HCT116 (cell line): ENCODE data around the gene TPM2.

ENCODE experiments used
- ATF3 ChIP-seq: IDR thresholded peaks from 2 replicates; pipeline ENCODE4 v1.6.1; 2012
- ELF1 ChIP-seq: IDR thresholded peaks from 2 replicates; pipeline ENCODE4 v1.6.1; 2012; ENCODE audit warnings: low read depth, borderline replicate concordance
- EZH2 ChIP-seq: fragments of 200-600 bp; sonication (generic); IDR thresholded peaks from 2 replicates; pipeline ENCODE4 v1.6.1; 2017; ENCODE audit warnings: antibody characterized with exemption, mixed run types
- POLR2AphosphoS5 ChIP-seq: IDR thresholded peaks from 2 replicates; pipeline ENCODE4 v1.6.1; 2011; ENCODE audit warnings: mild to moderate bottlenecking, low read depth, low read length, moderate library complexity
- SRF ChIP-seq: IDR thresholded peaks from 2 replicates; pipeline ENCODE4 v1.6.1; 2012; ENCODE audit warnings: low read depth
- ZNF274 ChIP-seq: fragments of 200-500 bp; sonication (Bioruptor generic); IDR thresholded peaks from 2 replicates; pipeline ENCODE4 v1.6.1; 2014; ENCODE audit warnings: mild to moderate bottlenecking, low read depth, low read length, inconsistent platforms
- TF ChIP-seq, protein P1 (sequence below), 3 experiments: fragments of 200-600 bp in 1 of 3; sonication (generic) in 1 of 3; IDR thresholded peaks in 2 of 3; conservative IDR thresholded peaks in 1 of 3; 2 replicates each; pipeline ENCODE4 v1.5.1; 2012 to 2017; ENCODE audit warnings: low read depth in 2 of 3, low read length in 2 of 3, antibody characterized with exemption in 1 of 3, borderline replicate concordance in 1 of 3, control low read depth in 1 of 3, mild to moderate bottlenecking in 1 of 3, mixed read lengths in 1 of 3, mixed run types in 1 of 3, moderate library complexity in 1 of 3; ENCODE audit not compliant: insufficient read depth in 1 of 3
- TF ChIP-seq, protein P2 (sequence below): IDR thresholded peaks from 2 replicates; pipeline ENCODE4 v1.6.1; 2012; ENCODE audit warnings: low read depth

DNA sequence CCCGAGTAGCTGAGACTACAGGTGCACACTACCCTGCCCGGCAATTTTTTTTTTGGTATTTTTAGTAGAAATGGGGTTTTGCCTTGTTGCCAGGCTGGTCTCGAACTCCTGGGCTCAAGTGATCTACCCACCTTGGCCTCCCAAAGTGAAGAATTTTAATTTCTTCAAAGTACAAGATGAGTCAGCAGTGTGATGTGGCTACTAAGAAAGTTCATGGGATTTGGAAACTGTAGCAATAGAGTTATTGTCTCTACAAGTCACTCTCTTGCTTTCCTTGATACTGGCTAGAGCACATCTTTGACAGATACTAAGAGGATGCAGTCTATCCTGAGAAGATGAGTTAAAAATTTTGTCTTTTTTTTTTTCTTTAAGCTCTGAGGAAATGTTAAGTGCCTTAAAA lies 44.4 kb upstream of the TPM2 start:
- TF ChIP-seq ATF3 (no peak), SRF (no peak), ELF1 (no peak), ZNF274 (no peak), POLR2AphosphoS5 (no peak), EZH2 (no peak)
- TF ChIP-seq, protein P1, sequence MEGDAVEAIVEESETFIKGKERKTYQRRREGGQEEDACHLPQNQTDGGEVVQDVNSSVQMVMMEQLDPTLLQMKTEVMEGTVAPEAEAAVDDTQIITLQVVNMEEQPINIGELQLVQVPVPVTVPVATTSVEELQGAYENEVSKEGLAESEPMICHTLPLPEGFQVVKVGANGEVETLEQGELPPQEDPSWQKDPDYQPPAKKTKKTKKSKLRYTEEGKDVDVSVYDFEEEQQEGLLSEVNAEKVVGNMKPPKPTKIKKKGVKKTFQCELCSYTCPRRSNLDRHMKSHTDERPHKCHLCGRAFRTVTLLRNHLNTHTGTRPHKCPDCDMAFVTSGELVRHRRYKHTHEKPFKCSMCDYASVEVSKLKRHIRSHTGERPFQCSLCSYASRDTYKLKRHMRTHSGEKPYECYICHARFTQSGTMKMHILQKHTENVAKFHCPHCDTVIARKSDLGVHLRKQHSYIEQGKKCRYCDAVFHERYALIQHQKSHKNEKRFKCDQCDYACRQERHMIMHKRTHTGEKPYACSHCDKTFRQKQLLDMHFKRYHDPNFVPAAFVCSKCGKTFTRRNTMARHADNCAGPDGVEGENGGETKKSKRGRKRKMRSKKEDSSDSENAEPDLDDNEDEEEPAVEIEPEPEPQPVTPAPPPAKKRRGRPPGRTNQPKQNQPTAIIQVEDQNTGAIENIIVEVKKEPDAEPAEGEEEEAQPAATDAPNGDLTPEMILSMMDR (IDR thresholded peaks at IDR 0.05 in 2 of 3, conservative IDR thresholded peaks at IDR 0.05 in 1 of 3; ENCODE audit: borderline replicate concordance in 1 of 3, insufficient read depth in 1 of 3, low read depth in 2 of 3, low read length in 2 of 3) = no peak
- TF ChIP-seq, protein P2, sequence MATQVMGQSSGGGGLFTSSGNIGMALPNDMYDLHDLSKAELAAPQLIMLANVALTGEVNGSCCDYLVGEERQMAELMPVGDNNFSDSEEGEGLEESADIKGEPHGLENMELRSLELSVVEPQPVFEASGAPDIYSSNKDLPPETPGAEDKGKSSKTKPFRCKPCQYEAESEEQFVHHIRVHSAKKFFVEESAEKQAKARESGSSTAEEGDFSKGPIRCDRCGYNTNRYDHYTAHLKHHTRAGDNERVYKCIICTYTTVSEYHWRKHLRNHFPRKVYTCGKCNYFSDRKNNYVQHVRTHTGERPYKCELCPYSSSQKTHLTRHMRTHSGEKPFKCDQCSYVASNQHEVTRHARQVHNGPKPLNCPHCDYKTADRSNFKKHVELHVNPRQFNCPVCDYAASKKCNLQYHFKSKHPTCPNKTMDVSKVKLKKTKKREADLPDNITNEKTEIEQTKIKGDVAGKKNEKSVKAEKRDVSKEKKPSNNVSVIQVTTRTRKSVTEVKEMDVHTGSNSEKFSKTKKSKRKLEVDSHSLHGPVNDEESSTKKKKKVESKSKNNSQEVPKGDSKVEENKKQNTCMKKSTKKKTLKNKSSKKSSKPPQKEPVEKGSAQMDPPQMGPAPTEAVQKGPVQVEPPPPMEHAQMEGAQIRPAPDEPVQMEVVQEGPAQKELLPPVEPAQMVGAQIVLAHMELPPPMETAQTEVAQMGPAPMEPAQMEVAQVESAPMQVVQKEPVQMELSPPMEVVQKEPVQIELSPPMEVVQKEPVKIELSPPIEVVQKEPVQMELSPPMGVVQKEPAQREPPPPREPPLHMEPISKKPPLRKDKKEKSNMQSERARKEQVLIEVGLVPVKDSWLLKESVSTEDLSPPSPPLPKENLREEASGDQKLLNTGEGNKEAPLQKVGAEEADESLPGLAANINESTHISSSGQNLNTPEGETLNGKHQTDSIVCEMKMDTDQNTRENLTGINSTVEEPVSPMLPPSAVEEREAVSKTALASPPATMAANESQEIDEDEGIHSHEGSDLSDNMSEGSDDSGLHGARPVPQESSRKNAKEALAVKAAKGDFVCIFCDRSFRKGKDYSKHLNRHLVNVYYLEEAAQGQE = no peak
